BE2C (cell line): ENCODE measurements around the gene RABAC1.

ENCODE experiments used
- DNase-seq: peaks from one replicate; pipeline ENCODE4 v3.0.0-alpha.2; 2020
- H3K27me3 ChIP-seq: fragments of 250-450 bp; sonication (Bioruptor Pico); 2 replicates; pipeline ENCODE4 v1.5.1; 2020; ENCODE audit warnings: mild to moderate bottlenecking
- H3K36me3 ChIP-seq: fragments of 250-450 bp; sonication (Bioruptor Pico); 2 replicates; pipeline ENCODE4 v1.5.1; 2020; ENCODE audit warnings: mild to moderate bottlenecking
- H3K4me1 ChIP-seq: fragments of 250-450 bp; sonication (Bioruptor Pico); 2 replicates; pipeline ENCODE4 v1.5.1; 2020
- H3K4me3 ChIP-seq: 2 replicates; pipeline ENCODE4 v1.5.1; 2011; ENCODE audit warnings: low read depth, low read length
- H3K9me3 ChIP-seq: fragments of 250-450 bp; sonication (Bioruptor Pico); 2 replicates; pipeline ENCODE4 v1.5.1; 2020
- TF ChIP-seq, protein P1 (sequence below): IDR thresholded peaks from 2 replicates; pipeline ENCODE4 v1.5.1; 2012; ENCODE audit warnings: mild to moderate bottlenecking, low read depth, low read length

The RABAC1 gene

DNA sequence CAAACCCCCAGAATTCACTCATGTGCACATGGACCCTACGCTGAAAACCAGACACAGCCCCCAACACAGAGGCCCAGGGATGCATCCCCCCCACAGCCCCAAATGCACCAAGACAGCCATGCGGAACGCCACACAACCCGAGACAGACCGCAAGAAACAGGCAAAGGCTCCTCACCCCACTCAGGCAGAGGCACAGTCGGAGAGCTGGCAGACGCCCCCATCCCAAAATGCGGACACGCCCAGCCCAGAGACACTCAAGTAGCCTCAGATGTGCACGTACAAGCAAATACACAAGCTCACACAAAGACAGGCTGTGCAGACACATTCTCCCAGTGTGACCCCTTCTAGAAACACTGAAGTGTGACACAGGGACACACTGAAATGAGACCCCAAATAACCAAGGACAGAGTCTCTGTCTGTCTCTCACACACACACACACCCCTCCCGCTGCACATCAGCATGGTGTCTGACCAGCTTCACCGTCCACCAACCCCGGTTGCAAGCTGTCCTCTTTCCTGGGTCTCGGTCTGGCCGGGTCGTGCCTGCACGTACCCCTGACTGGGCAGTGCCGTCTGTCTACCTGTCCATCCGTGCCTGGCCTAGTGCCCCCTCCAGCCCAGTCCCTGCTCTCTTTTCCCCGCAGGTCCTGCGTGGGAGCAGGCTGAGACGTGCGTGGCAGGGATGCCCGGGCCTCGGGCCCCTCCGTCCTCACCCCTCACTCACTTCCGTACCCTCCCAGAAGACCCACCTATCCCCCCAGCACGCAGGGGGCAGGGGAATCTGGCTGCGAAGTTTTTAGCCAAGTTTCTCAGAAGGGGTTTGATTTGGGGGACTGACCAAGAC lies 47.0 kb downstream of the RABAC1 start:
- H3K9me3 ChIP-seq = no peaks in the 10 kb centered on the region
- no peak for DNase-seq
- peaks cover 1% of the 10 kb centered on the region for H3K4me1 ChIP-seq
- TF ChIP-seq, protein P1, sequence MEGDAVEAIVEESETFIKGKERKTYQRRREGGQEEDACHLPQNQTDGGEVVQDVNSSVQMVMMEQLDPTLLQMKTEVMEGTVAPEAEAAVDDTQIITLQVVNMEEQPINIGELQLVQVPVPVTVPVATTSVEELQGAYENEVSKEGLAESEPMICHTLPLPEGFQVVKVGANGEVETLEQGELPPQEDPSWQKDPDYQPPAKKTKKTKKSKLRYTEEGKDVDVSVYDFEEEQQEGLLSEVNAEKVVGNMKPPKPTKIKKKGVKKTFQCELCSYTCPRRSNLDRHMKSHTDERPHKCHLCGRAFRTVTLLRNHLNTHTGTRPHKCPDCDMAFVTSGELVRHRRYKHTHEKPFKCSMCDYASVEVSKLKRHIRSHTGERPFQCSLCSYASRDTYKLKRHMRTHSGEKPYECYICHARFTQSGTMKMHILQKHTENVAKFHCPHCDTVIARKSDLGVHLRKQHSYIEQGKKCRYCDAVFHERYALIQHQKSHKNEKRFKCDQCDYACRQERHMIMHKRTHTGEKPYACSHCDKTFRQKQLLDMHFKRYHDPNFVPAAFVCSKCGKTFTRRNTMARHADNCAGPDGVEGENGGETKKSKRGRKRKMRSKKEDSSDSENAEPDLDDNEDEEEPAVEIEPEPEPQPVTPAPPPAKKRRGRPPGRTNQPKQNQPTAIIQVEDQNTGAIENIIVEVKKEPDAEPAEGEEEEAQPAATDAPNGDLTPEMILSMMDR = no peak
- no peak overlapping the region for H3K4me3 ChIP-seq
- H3K27me3 ChIP-seq = peaks cover 59% of the 10 kb centered on the region
- H3K36me3 ChIP-seq = no peaks in the 10 kb centered on the region

DNA sequence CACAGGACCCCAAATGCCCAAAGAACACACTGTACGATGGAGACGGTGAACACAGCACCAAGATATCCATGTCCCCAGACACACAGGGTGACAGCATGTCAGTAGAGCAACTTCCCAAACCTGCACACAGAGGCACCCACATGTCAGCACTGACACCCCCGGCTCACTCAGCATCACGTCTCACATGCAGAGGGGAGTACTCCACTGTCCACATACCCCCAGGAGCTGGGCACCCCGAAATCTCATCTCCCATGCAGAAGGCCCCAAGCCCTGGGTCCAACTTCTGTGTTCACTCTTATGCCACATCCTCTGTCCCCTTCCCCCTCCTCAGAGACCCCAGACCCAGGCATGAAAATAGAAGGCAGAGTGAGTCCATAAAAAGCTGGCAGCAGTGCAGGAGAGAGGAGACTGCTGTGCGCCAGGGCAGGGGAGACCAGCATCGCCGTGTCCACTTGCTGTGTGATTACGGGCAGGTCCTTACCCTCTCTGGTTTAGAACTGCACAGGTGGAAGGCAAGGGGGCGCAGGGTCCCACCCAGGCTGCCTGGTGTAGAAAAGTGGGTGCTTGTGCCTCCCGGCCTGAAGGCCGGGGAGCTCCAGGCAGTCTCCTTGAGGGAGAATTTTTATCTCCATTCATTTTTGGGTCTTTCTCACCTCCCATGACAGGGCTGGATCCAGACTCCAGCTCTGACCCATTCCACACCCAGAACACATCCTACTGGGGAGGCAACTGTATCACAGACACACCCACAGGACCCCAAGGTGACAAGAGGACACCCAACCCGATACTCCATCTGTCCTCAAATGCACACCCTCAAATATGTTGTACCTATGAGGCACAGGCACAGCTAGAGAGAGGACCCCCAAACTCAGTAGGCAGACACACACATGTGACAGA lies 47.9 kb downstream of the RABAC1 start:
- Histone ChIP-seq H3K36me3 (no peaks in the 10 kb centered on the region), H3K4me1 (peaks cover 7% of the 10 kb centered on the region), H3K9me3 (no peaks in the 10 kb centered on the region), H3K4me3 (no peak overlapping the region), H3K27me3 (peaks cover 51% of the 10 kb centered on the region)
- TF ChIP-seq, protein P1 = no peak
- DNase-seq = no peak

GRCh38 chr19:41910240-41910991 lies 48.7 kb downstream of the RABAC1 start:
- Histone ChIP-seq H3K27me3 (peaks cover 43% of the 10 kb centered on the region), H3K4me1 (peaks cover 7% of the 10 kb centered on the region), H3K9me3 (no peaks in the 10 kb centered on the region), H3K4me3 (no peak overlapping the region), H3K36me3 (no peaks in the 10 kb centered on the region)
- DNase-seq = no peak
- TF ChIP-seq, protein P1 = no peak

DNA sequence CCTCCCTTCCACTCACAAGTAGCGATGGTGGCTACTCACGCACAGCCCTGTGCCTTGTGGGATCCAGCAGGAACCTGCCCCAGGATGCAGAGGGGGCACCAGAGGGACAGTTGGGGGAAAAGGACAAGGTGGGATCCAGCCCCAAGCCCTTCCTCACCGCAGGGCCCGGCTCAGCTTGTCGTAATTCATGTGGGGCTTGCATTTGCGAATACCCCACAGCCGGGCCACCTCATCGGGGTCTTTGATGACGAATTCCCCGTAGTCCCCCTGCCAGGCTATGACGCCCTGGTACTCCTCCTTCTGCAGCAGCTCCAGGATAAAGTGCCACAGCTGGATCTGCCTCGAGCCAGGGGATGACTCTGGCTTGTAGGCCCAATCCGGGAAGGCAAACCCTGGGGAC lies 49.4 kb downstream of the RABAC1 start:
- TF ChIP-seq, protein P1 = no peak
- DNase-seq = no peak
- H3K9me3 ChIP-seq = no peaks in the 10 kb centered on the region
- peaks cover 7% of the 10 kb centered on the region for H3K4me1 ChIP-seq
- H3K27me3 ChIP-seq = peaks cover 38% of the 10 kb centered on the region
- H3K36me3 ChIP-seq = no peaks in the 10 kb centered on the region
- no peak overlapping the region for H3K4me3 ChIP-seq

DNA sequence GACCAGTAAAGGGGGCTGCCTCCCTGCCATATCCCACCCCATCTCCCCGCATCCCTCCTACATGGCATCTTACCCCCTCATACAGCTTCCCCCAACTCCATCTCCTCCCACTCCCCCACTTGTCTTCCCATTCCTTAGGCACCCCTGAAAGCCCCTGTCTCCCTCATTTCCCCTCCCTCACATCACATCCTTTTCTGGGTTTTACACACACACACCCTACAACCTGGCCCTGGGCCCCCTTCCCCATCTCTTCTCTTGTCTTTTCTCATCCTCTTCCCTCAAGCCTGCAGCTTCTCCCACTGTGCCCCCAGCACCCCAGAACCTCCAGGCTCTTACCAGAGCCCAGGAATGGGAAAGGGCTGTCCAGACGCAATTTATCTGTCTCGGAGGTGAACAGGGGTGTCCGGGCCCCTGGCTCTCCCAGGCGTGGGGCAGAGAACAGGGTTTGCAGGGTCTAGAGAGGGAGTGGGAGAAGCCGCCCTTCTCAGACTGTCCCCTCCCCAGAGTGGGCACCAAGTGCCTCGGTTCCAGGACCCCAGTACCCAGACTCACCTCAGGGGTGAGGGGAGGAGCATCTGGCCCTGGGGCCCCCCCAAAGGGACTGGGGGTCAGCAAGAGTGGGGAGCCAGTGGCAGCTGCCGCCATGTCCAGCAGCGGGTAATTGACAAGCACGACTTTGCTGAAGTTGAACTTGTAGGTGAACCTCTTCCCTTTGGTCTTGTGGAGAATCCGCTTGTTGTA lies 50.2 kb downstream of the RABAC1 start:
- H3K4me3 ChIP-seq = no peak overlapping the region
- H3K9me3 ChIP-seq = no peaks in the 10 kb centered on the region
- peaks cover 34% of the 10 kb centered on the region for H3K27me3 ChIP-seq
- peaks cover 7% of the 10 kb centered on the region for H3K4me1 ChIP-seq
- TF ChIP-seq, protein P1 = no peak
- 0 out of 2 replicates have a peak, but pooled peaks cover 4% of the 10 kb centered on the region for H3K36me3 ChIP-seq
- no peak for DNase-seq
